ENCODE results near the gene GNAS-AS1.

GNAS-AS1 gene

DNA sequence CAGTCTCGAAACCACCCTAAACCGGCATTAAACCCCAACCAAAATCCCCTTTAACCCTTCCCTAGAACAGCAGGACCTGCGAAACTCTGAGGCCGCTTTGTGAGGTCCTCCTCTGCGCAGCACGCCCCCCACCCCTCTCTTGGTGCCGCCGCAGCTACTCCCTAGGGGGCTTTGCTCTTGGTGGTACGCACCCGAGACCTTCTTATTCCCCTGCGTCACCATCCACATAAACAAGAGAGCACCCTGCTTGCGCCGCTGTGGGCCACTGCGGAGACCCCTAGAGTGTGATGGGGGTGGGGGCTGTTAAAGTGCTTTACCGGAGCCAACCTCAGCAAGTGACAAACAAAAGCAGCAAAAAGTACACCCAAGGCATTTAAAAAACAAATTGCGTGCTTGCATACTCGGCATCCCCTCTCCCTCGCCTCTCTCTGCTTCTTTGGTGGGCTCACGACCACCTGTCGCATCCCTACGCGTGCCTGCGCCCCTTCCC, 1.3 kb upstream of the GNAS-AS1 start:
- TF ChIP-seq, protein P1, sequence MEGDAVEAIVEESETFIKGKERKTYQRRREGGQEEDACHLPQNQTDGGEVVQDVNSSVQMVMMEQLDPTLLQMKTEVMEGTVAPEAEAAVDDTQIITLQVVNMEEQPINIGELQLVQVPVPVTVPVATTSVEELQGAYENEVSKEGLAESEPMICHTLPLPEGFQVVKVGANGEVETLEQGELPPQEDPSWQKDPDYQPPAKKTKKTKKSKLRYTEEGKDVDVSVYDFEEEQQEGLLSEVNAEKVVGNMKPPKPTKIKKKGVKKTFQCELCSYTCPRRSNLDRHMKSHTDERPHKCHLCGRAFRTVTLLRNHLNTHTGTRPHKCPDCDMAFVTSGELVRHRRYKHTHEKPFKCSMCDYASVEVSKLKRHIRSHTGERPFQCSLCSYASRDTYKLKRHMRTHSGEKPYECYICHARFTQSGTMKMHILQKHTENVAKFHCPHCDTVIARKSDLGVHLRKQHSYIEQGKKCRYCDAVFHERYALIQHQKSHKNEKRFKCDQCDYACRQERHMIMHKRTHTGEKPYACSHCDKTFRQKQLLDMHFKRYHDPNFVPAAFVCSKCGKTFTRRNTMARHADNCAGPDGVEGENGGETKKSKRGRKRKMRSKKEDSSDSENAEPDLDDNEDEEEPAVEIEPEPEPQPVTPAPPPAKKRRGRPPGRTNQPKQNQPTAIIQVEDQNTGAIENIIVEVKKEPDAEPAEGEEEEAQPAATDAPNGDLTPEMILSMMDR (conservative IDR thresholded peaks at IDR 0.05; ENCODE audit: low read depth, low read length), result no peak
- no peak for DNase-seq (ENCODE audit: low read depth)
- peak overlapping the region; percentile 77 for H3K4me3 ChIP-seq (ENCODE audit: low read length)

DNA sequence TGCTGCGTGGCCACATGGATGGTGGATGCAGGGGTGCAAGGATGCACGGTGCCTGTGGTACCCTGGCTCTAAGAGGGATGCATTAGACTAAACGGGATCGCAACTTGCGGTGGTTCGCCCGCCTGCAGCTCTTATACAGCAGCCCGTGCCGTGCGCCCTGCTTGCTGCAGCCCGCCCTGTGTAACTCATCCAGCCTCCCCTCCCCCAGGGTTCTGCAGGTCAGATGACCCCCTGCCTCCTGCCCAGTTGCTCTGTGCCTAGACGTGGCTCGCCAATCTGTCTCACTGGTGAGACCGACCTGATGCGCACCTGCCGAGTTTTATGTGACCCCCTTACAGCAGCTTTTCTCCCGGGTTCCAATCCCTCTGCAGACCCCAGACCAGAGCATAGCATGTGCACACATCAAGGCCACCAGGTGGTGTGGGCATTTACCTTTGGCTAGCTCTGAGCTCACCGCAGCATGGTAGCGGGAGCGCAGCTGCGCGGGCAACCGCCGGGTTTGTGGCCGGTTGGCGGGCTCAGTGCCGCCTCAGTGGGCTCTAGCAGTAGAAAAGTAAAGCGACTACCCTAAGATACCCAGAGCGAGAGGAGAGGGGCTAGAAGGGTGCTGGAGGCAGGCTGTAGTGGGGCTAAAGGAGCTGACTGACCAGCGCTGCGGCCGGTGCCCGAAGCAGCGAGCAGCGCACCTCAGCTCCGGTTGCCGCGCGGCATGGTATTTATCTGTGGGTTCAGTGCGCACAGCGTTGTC, 693 bp upstream of the GNAS-AS1 start:
- TF ChIP-seq, protein P1 (conservative IDR thresholded peaks at IDR 0.05; ENCODE audit: low read depth, low read length), result no peak
- H3K4me3 ChIP-seq (ENCODE audit: low read length), result peak overlapping the region; percentile 77
- no peak for DNase-seq (ENCODE audit: low read depth)

DNA sequence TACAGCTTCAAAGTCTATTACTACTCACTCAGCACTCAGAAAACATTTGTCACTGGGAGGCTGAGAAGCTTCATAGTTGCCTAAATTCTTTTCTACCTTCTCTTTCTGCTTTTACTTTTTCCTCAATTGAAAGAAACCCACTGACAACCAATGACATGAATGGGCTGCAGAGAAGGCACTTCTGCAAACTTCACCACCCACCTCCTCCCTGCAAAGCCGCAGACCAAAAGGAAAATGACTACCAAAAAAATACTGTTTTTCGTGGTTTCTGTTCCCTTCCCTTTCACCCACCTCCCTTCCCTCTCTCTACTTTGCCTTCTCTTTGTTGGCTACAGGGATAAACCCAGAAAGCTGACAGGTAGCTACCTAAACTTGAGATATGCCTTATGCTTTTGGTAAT, 3.2 kb downstream of the GNAS-AS1 start:
- TF ChIP-seq, protein P1 (conservative IDR thresholded peaks at IDR 0.05; ENCODE audit: low read depth, low read length), result no peak
- H3K4me3 ChIP-seq (ENCODE audit: low read length), result no peak overlapping the region
- DNase-seq (ENCODE audit: low read depth), result no peak

DNA sequence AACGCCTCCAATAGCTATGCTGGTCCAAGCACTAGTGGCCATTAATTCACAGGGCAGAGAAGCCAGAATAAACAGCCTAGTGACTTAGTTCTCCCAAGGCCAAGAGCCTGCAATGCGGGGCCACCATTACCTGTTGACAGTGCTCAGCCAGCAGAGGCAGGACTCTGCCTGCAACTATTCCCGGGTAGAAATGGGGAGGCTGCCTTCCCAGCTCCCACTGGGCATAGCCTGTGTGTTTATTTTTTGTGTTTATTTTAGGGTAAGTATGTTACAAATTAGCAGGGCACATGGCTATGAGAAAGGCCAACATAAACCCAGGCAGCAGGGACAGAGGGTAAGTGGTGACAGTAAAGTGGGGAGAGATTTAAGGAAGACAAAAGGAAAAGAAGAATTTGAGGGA, 5.0 kb downstream of the GNAS-AS1 start:
- TF ChIP-seq, protein P1 (conservative IDR thresholded peaks at IDR 0.05; ENCODE audit: low read depth, low read length), result no peak
- no peak overlapping the region for H3K4me3 ChIP-seq (ENCODE audit: low read length)
- DNase-seq (ENCODE audit: low read depth), result no peak

DNA sequence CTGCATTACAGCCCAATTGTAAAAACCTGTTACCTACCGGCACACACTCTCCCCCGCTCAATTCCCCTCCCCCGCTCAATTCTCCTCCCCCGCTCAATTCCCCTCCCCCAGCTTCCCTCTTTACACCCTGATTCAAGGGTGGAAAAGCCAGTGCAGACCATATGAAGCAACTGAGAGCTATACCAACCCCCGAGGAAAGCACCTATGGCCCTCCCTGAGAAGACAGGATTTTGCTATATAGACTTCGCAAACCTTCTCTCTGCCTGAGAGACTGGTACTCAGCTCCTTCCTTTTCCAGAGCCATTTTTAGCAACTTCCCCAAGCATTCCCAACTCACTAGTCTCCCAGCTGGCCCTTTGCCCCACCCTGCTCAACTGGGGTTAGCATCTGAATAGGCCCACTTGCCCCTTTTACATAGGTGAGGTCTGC, 7.6 kb downstream of the GNAS-AS1 start:
- TF ChIP-seq, protein P1 (conservative IDR thresholded peaks at IDR 0.05; ENCODE audit: low read depth, low read length), result no peak
- H3K4me3 ChIP-seq (ENCODE audit: low read length), result no peak overlapping the region
- no peak for DNase-seq (ENCODE audit: low read depth)

DNA sequence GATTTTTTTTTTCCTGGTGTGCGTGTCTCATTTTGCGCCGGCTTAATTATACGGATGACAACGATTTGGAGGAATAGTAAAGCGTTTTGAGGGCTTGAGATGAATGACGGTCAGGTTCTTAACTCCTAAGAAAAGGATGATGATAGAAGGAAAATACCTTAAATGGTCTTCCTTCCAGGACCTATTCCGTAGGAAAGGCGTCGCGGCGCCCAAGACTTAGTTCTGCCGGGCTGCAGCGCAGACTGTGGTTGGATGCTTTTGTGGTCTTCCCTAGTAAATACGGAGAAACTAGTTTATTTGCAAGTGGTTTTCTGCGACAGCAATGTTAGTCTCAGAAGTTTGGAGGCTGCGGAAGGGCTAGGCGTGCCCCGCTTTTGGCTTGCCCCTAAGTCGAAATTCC, 8.4 kb downstream of the GNAS-AS1 start:
- no peak overlapping the region for H3K4me3 ChIP-seq (ENCODE audit: low read length)
- DNase-seq (ENCODE audit: low read depth), result no peak
- TF ChIP-seq, protein P1 (conservative IDR thresholded peaks at IDR 0.05; ENCODE audit: low read depth, low read length), result no peak

All from retinal pigment epithelial cell (primary cell).